ENCODE data around the gene YEATS2. TPM values are rescaled to one million over a fixed set of nuclear protein-coding genes. Genes with fewer than 3 reads are reported as not detected.

YEATS2 gene
- total RNA-seq, 2 experiments from 2014 or later, result 68.2 to 77.2 TPM

DNA sequence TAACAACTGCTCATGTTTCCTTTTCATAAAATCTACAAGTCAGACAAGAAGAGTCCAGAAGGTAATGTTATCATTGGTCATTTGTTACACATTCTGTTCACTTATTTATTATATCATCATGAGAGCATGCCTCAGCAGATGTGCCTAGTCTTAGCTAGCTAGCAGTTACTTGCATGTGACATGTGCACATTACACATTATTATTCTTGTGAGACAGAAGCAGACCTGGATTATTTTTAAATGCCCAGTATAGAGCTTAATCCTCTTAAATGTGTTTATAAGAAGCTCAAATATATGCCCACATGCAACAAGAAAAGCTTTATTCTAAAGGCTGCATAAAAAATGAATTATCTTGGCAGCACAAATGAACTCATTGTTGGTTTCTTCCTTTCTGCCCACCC lies 12.6 kb downstream of the YEATS2 start:
- POLR2A ChIA-PET, result interaction anchor here (0.7 to 1.2 kb wide), 6 partner anchors 10 to 174 kb away, joined by 3 to 6 read pairs (median 3); partner anchors contain the start of genes PARL and YEATS2
- H4K20me1 ChIP-seq (ENCODE audit: insufficient read depth, low read length), result peaks cover 17% of the 10 kb centered on the region

DNA sequence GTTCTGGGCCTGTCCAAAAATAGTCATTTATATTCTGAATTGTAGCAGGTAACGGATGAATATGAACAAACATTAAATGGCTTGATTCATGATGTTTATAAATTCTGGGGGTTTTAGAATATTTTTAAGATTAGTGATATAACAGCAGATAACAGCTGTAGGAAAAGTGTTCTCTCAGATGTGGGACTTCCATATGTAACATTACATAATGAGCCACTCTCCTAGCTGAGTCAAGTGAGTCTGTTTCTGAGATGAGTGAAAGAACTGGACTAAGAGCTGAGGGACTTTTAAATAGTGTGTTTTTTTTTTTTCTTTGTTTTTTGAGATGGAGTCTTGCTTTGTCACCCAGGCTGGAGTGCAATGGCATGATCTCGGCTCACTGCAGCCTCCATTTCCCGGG lies 13.9 kb downstream of the YEATS2 start:
- POLR2A ChIA-PET, result interaction anchor here (0.6 to 0.7 kb wide), 3 partner anchors 75 to 1298 kb away, joined by 3 to 4 read pairs (median 3); no protein-coding TSS in a partner anchor
- intact Hi-C loops (cut with micrococcal nuclease; ENCODE audit: unreplicated experiment), result no loop called here
- peaks cover 98% of the 10 kb centered on the region for H3K79me2 ChIP-seq (ENCODE audit: insufficient read depth, low read depth, low read length)

More for the DNA sequence above, 12.6 kb downstream of the YEATS2 start:
- Histone ChIP-seq H3K27ac (ENCODE audit: low read depth, low read length, poor library complexity, severe bottlenecking) (no peak overlapping the region), H2AFZ (ENCODE audit: low read length) (no peak overlapping the region), H3K4me3 (ENCODE audit: low read depth, low read length, poor library complexity, severe bottlenecking) (no peak overlapping the region), H3K36me3 (ENCODE audit: insufficient read depth, low read length) (peaks cover 60% of the 10 kb centered on the region), H3K79me2 (ENCODE audit: insufficient read depth, low read depth, low read length) (peaks cover 100% of the 10 kb centered on the region), H3K9me2 (ENCODE audit: insufficient read depth, low read length) (no peaks in the 10 kb centered on the region), H3K4me2 (ENCODE audit: low read length) (no peak overlapping the region), H3K4me1 (ENCODE audit: insufficient read depth, low read length, poor library complexity, severe bottlenecking) (peaks cover 9% of the 10 kb centered on the region), H3K9me3 (ENCODE audit: low read length) (no peaks in the 10 kb centered on the region)
- intact Hi-C loops (cut with micrococcal nuclease; ENCODE audit: unreplicated experiment), result no loop called here
- TF ChIP-seq, protein P1, sequence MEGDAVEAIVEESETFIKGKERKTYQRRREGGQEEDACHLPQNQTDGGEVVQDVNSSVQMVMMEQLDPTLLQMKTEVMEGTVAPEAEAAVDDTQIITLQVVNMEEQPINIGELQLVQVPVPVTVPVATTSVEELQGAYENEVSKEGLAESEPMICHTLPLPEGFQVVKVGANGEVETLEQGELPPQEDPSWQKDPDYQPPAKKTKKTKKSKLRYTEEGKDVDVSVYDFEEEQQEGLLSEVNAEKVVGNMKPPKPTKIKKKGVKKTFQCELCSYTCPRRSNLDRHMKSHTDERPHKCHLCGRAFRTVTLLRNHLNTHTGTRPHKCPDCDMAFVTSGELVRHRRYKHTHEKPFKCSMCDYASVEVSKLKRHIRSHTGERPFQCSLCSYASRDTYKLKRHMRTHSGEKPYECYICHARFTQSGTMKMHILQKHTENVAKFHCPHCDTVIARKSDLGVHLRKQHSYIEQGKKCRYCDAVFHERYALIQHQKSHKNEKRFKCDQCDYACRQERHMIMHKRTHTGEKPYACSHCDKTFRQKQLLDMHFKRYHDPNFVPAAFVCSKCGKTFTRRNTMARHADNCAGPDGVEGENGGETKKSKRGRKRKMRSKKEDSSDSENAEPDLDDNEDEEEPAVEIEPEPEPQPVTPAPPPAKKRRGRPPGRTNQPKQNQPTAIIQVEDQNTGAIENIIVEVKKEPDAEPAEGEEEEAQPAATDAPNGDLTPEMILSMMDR (conservative IDR thresholded peaks at IDR 0.05; ENCODE audit: low read length), result no peak
- TF ChIP-seq EZH2phosphoT487 (IDR thresholded peaks at IDR 0.05; ENCODE audit: borderline replicate concordance, low read depth, low read length), result no peak
- DNase-seq (ENCODE audit: low spot score), result no peak
- CTCF ChIA-PET (ENCODE audit: unreplicated experiment), result no interaction called here
- no TSS peak for BruUV-seq (replicated peaks)

DNA sequence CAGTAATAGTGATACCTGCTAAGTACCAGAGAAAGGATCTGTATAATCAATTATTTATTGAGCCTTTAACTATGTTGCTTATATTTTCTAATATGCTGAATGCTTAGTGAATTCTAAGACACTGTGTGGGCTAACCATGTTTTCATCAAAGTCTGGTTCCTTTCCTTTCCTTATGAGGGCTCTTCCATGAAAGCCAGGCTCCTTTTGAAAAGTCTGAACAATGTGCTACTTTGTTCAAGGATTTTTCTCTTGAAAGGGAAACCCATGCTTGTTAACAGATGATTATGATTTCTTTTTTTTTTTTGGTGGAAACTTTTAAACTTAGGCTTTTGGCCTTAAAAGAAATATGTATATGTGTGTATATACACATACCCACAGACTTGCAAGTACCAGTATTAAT lies 17.0 kb downstream of the YEATS2 start:
- POLR2A ChIA-PET, result interaction anchor here (0.7 kb wide), 1 partner anchor 101 kb away, joined by 3 read pairs; no protein-coding TSS in a partner anchor
- CTCF ChIA-PET (ENCODE audit: unreplicated experiment), result no interaction called here

More for the DNA sequence above, 13.9 kb downstream of the YEATS2 start:
- H3K4me1 ChIP-seq (ENCODE audit: insufficient read depth, low read length, poor library complexity, severe bottlenecking), result peaks cover 9% of the 10 kb centered on the region
- no peaks in the 10 kb centered on the region for H3K9me3 ChIP-seq (ENCODE audit: low read length)
- no peak overlapping the region for H2AFZ ChIP-seq (ENCODE audit: low read length)
- no TSS peak for BruUV-seq (replicated peaks)
- no peak for DNase-seq (ENCODE audit: low spot score)
- CTCF ChIA-PET (ENCODE audit: unreplicated experiment), result no interaction called here
- peaks cover 58% of the 10 kb centered on the region for H3K36me3 ChIP-seq (ENCODE audit: insufficient read depth, low read length)
- peaks cover 14% of the 10 kb centered on the region for H4K20me1 ChIP-seq (ENCODE audit: insufficient read depth, low read length)
- no peak overlapping the region for H3K4me3 ChIP-seq (ENCODE audit: low read depth, low read length, poor library complexity, severe bottlenecking)
- H3K4me2 ChIP-seq (ENCODE audit: low read length), result no peak overlapping the region
- no peaks in the 10 kb centered on the region for H3K9me2 ChIP-seq (ENCODE audit: insufficient read depth, low read length)
- TF ChIP-seq, protein P1 (conservative IDR thresholded peaks at IDR 0.05; ENCODE audit: low read length), result no peak
- TF ChIP-seq EZH2phosphoT487 (IDR thresholded peaks at IDR 0.05; ENCODE audit: borderline replicate concordance, low read depth, low read length), result no peak
- H3K27ac ChIP-seq (ENCODE audit: low read depth, low read length, poor library complexity, severe bottlenecking), result no peak overlapping the region

More for the DNA sequence above, 17.0 kb downstream of the YEATS2 start:
- BruUV-seq (replicated peaks), result no TSS peak
- no peak overlapping the region for H3K27ac ChIP-seq (ENCODE audit: low read depth, low read length, poor library complexity, severe bottlenecking)
- TF ChIP-seq, protein P1 (conservative IDR thresholded peaks at IDR 0.05; ENCODE audit: low read length), result no peak
- no peak for TF ChIP-seq EZH2phosphoT487 (IDR thresholded peaks at IDR 0.05; ENCODE audit: borderline replicate concordance, low read depth, low read length)
- H3K4me1 ChIP-seq (ENCODE audit: insufficient read depth, low read length, poor library complexity, severe bottlenecking), result peaks cover 9% of the 10 kb centered on the region
- H3K4me2 ChIP-seq (ENCODE audit: low read length), result no peak overlapping the region
- no peak overlapping the region for H2AFZ ChIP-seq (ENCODE audit: low read length)
- peaks cover 80% of the 10 kb centered on the region for H3K36me3 ChIP-seq (ENCODE audit: insufficient read depth, low read length)
- H3K79me2 ChIP-seq (ENCODE audit: insufficient read depth, low read depth, low read length), result peaks cover 77% of the 10 kb centered on the region
- intact Hi-C loops (cut with micrococcal nuclease; ENCODE audit: unreplicated experiment), result no loop called here
- no peaks in the 10 kb centered on the region for H3K9me2 ChIP-seq (ENCODE audit: insufficient read depth, low read length)
- no peak for DNase-seq (ENCODE audit: low spot score)
- H3K9me3 ChIP-seq (ENCODE audit: low read length), result no peaks in the 10 kb centered on the region
- H3K4me3 ChIP-seq (ENCODE audit: low read depth, low read length, poor library complexity, severe bottlenecking), result no peak overlapping the region
- H4K20me1 ChIP-seq (ENCODE audit: insufficient read depth, low read length), result peaks cover 8% of the 10 kb centered on the region; the same call in 1 of the 2 replicates

Measured in OCI-LY7 (cell line).